Stomach (tissue), 4 donors: ENCODE data around the gene CNIH4.

Experiments
- EP300 ChIP-seq: sonication (generic); formaldehyde crosslinking; IDR thresholded peaks from one replicate; pipeline ENCODE4 v1.6.1; 2017; ENCODE audit warnings: antibody characterized with exemption
- POLR2A ChIP-seq, 4 donors: fragments of 450-650 bp; IDR thresholded peaks; one replicate each; pipeline ENCODE4 v1.6.1; 2016; ENCODE audit warnings: antibody characterized with exemption in 4 of 4, control low read depth in 2 of 4, mild to moderate bottlenecking in 1 of 4, moderate library complexity in 1 of 4
- POLR2AphosphoS5 ChIP-seq, 3 donors: sonication (generic); formaldehyde crosslinking; IDR thresholded peaks; one replicate each; pipeline ENCODE4 v1.6.1; 2016; ENCODE audit warnings: antibody characterized with exemption in 3 of 3
- TF ChIP-seq, protein P1 (sequence below), 7 experiments: fragments of 450-650 bp in 4 of 7; fragments of 200-600 bp in 3 of 7; sonication (generic) in 3 of 7; IDR thresholded peaks; one replicate each; pipeline ENCODE4 v1.5.1; 2016 to 2019; ENCODE audit warnings: antibody characterized with exemption in 7 of 7, control low read depth in 2 of 7, mild to moderate bottlenecking in 1 of 7

GRCh38 chr1:224393294-224393693 lies 36.6 kb downstream of the CNIH4 start:
- TF ChIP-seq, protein P1, sequence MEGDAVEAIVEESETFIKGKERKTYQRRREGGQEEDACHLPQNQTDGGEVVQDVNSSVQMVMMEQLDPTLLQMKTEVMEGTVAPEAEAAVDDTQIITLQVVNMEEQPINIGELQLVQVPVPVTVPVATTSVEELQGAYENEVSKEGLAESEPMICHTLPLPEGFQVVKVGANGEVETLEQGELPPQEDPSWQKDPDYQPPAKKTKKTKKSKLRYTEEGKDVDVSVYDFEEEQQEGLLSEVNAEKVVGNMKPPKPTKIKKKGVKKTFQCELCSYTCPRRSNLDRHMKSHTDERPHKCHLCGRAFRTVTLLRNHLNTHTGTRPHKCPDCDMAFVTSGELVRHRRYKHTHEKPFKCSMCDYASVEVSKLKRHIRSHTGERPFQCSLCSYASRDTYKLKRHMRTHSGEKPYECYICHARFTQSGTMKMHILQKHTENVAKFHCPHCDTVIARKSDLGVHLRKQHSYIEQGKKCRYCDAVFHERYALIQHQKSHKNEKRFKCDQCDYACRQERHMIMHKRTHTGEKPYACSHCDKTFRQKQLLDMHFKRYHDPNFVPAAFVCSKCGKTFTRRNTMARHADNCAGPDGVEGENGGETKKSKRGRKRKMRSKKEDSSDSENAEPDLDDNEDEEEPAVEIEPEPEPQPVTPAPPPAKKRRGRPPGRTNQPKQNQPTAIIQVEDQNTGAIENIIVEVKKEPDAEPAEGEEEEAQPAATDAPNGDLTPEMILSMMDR (IDR thresholded peaks at IDR 0.05), result no peak
- TF ChIP-seq POLR2A (IDR thresholded peaks at IDR 0.05), result no peak
- no peak for TF ChIP-seq POLR2AphosphoS5 (IDR thresholded peaks at IDR 0.05)
- TF ChIP-seq EP300, result no peak
